Calu3 (cell line): ENCODE results near the gene CALD1. TPM values are rescaled to one million over a fixed set of nuclear protein-coding genes. Genes with fewer than 3 reads are reported as not detected.

Experiments
- BruUV-seq: library from RNA; stranded (reverse); fragments of 400-500 nt; replicated peaks from 2 replicates; lab custom pipeline; 2021; lab: Mats Ljungman, UMichigan
- CTCF ChIA-PET: fragments of 300-600 bp; sonication (Branson Sonifier 250); formaldehyde crosslinking; loops from one replicate; lab custom pipeline; 2022; ENCODE audit warnings: antibody characterized with exemption; lab: Charles Lee
- DNase-seq: peaks from one replicate; pipeline ENCODE4 v3.0.0; 2022
- H3K27ac Mint-ChIP-seq: one replicate; pipeline ENCODE4 v1.8.0; 2022; ENCODE audit warnings: mixed read lengths; ENCODE audit not compliant: unreplicated experiment
- H3K27me3 Mint-ChIP-seq: one replicate; pipeline ENCODE4 v1.8.0; 2022; ENCODE audit warnings: mixed read lengths; ENCODE audit not compliant: unreplicated experiment
- H3K36me3 Mint-ChIP-seq: one replicate; pipeline ENCODE4 v1.8.0; 2022; ENCODE audit warnings: mild to moderate bottlenecking, moderate library complexity, mixed read lengths; ENCODE audit not compliant: insufficient read depth, unreplicated experiment
- H3K4me1 Mint-ChIP-seq: one replicate; pipeline ENCODE4 v1.8.0; 2022; ENCODE audit warnings: mild to moderate bottlenecking, low read depth, mixed read lengths; ENCODE audit not compliant: unreplicated experiment
- H3K4me3 Mint-ChIP-seq: one replicate; pipeline ENCODE4 v1.8.0; 2022; ENCODE audit warnings: mild to moderate bottlenecking, low read depth, moderate library complexity, mixed read lengths; ENCODE audit not compliant: unreplicated experiment
- H3K9me3 Mint-ChIP-seq: one replicate; pipeline ENCODE4 v1.8.0; 2022; ENCODE audit warnings: low read depth, mixed read lengths; ENCODE audit not compliant: unreplicated experiment
- CTCF ChIP-seq: fragments of 200-600 bp; IDR thresholded peaks from one replicate; pipeline ENCODE4 v1.8.0; 2022; ENCODE audit warnings: antibody characterized with exemption; ENCODE audit not compliant: unreplicated experiment
- intact Hi-C: fragments of 100-400 bp; cut with micrococcal nuclease; formaldehyde crosslinking; loops from one replicate; pipeline ENCODE4 v1.10.0; 2022; ENCODE audit not compliant: unreplicated experiment
- total RNA-seq: library from RNA; stranded (reverse); gene quantifications from 2 replicates; pipeline ENCODE4 v1.2.3, GENCODE V29; 2022

Gene CALD1
- total RNA-seq, 1 experiment from 2014 or later: 9.3 TPM

GRCh38 chr7:134770676-134771075 lies 8.8 kb upstream of the CALD1 start:
- DNase-seq: no peak
- intact Hi-C loops: no loop called here
- H3K36me3 Mint-ChIP-seq: no peaks in the 10 kb centered on the region
- no peak for TF ChIP-seq CTCF
- H3K27me3 Mint-ChIP-seq: no peaks in the 10 kb centered on the region
- no peaks in the 10 kb centered on the region for H3K9me3 Mint-ChIP-seq
- no TSS peak for BruUV-seq
- H3K4me1 Mint-ChIP-seq: peaks cover 15% of the 10 kb centered on the region
- H3K27ac Mint-ChIP-seq: no peak overlapping the region
- CTCF ChIA-PET: no interaction called here
- no peak overlapping the region for H3K4me3 Mint-ChIP-seq

GRCh38 chr7:134771111-134771510 lies 8.3 kb upstream of the CALD1 start:
- no TSS peak for BruUV-seq
- Mint-ChIP-seq H3K4me1 (peaks cover 15% of the 10 kb centered on the region), H3K9me3 (no peaks in the 10 kb centered on the region), H3K4me3 (no peak overlapping the region), H3K27me3 (no peaks in the 10 kb centered on the region), H3K27ac (no peak overlapping the region), H3K36me3 (no peaks in the 10 kb centered on the region)
- DNase-seq: no peak
- CTCF ChIA-PET: no interaction called here
- intact Hi-C loops: no loop called here
- no peak for TF ChIP-seq CTCF

DNA sequence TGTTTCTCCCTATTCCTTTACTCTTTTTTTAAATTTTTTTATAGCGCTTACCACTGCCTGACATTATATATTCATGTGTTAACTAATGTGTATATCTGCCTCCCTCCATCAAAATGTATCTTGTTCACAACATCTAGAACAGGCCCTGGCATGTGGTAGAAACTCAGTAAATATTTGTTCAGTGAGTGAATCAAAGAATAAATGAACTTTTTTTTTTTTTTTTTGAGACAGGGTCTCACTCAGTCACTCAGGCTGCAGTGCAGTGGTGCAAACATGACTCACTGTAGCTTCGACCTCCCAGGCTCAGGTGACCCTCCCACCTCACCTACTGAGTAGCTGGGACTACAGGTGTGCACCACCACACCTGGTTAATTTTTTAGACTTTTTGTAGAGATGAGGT lies 7.5 kb upstream of the CALD1 start:
- TF ChIP-seq CTCF: no peak
- DNase-seq: no peak
- BruUV-seq: no TSS peak
- no peaks in the 10 kb centered on the region for H3K27me3 Mint-ChIP-seq
- H3K36me3 Mint-ChIP-seq: no peaks in the 10 kb centered on the region
- H3K4me3 Mint-ChIP-seq: no peak overlapping the region
- no peaks in the 10 kb centered on the region for H3K9me3 Mint-ChIP-seq
- intact Hi-C loops: no loop called here
- CTCF ChIA-PET: no interaction called here
- H3K27ac Mint-ChIP-seq: no peak overlapping the region
- peaks cover 7% of the 10 kb centered on the region for H3K4me1 Mint-ChIP-seq

GRCh38 chr7:134772401-134772800 lies 7.0 kb upstream of the CALD1 start:
- no peak overlapping the region for H3K27ac Mint-ChIP-seq
- peaks cover 2% of the 10 kb centered on the region for H3K4me1 Mint-ChIP-seq
- no peaks in the 10 kb centered on the region for H3K9me3 Mint-ChIP-seq
- intact Hi-C loops: no loop called here
- TF ChIP-seq CTCF: no peak
- CTCF ChIA-PET: no interaction called here
- no peaks in the 10 kb centered on the region for H3K27me3 Mint-ChIP-seq
- no peak for DNase-seq
- no TSS peak for BruUV-seq
- no peaks in the 10 kb centered on the region for H3K36me3 Mint-ChIP-seq
- no peak overlapping the region for H3K4me3 Mint-ChIP-seq
